ENCODE data around the gene SPG7. TPM values are rescaled to one million over a fixed set of nuclear protein-coding genes. Genes with fewer than 3 reads are reported as not detected.

SPG7 gene
- polyA plus RNA-seq, 2 of the 4 experiments (the other 2 are of a cell fraction) = 53.2 to 73.2 TPM

DNA sequence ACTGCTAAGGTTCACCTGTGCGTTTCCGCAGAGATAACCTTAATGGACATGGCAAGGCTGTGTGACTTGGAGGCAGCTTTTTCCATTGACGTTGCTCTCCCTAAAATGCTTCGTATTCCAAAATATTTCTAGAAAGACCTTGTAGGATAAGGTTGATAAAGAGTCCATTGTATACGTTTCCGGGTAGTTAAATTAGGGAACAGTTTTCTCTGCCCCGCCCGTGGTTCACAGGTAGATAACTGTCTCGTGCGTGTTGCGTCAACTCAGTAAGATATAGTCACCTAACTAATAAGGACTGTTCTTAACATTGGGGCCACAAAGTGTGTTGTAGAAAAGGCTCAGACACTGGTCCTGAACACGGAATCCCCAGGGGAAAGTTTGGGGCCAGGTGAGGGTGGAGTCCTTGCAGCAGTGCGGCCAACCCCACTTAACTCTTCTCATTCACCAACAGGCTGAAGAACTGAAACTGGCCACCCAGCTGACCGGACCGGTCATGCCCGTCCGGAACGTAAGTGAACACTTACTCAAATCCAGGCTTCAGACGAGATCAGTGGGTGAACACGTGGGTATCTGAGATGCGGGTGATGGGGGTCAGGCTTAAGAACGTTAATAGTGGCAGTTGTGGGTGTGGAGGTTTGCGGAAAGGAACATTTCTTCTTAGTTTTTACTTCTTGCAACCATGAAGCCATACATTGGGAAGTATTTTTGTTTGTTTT lies 53.8 kb downstream of the SPG7 start (continued):
- 0 out of 3 replicates have a peak, but pooled peaks have one; percentile 43 for TF ChIP-seq BCL3 (IDR thresholded peaks at IDR 0.05)
- no peak; a peak in 2 of 5 replicates for TF ChIP-seq JUN (IDR thresholded peaks at IDR 0.05)
- TF ChIP-seq CHD4 (IDR thresholded peaks at IDR 0.05; ENCODE audit: borderline replicate concordance) = no peak
- TF ChIP-seq KDM5A (IDR thresholded peaks at IDR 0.05) = no peak
- no peak for TF ChIP-seq GATA3 (IDR thresholded peaks at IDR 0.05; ENCODE audit: borderline replicate concordance)
- TF ChIP-seq, protein P1, sequence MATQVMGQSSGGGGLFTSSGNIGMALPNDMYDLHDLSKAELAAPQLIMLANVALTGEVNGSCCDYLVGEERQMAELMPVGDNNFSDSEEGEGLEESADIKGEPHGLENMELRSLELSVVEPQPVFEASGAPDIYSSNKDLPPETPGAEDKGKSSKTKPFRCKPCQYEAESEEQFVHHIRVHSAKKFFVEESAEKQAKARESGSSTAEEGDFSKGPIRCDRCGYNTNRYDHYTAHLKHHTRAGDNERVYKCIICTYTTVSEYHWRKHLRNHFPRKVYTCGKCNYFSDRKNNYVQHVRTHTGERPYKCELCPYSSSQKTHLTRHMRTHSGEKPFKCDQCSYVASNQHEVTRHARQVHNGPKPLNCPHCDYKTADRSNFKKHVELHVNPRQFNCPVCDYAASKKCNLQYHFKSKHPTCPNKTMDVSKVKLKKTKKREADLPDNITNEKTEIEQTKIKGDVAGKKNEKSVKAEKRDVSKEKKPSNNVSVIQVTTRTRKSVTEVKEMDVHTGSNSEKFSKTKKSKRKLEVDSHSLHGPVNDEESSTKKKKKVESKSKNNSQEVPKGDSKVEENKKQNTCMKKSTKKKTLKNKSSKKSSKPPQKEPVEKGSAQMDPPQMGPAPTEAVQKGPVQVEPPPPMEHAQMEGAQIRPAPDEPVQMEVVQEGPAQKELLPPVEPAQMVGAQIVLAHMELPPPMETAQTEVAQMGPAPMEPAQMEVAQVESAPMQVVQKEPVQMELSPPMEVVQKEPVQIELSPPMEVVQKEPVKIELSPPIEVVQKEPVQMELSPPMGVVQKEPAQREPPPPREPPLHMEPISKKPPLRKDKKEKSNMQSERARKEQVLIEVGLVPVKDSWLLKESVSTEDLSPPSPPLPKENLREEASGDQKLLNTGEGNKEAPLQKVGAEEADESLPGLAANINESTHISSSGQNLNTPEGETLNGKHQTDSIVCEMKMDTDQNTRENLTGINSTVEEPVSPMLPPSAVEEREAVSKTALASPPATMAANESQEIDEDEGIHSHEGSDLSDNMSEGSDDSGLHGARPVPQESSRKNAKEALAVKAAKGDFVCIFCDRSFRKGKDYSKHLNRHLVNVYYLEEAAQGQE (IDR thresholded peaks at IDR 0.05) = no peak
- no peak for TF ChIP-seq POLR2AphosphoS2 (conservative IDR thresholded peaks at IDR 0.05; ENCODE audit: low read length)

DNA sequence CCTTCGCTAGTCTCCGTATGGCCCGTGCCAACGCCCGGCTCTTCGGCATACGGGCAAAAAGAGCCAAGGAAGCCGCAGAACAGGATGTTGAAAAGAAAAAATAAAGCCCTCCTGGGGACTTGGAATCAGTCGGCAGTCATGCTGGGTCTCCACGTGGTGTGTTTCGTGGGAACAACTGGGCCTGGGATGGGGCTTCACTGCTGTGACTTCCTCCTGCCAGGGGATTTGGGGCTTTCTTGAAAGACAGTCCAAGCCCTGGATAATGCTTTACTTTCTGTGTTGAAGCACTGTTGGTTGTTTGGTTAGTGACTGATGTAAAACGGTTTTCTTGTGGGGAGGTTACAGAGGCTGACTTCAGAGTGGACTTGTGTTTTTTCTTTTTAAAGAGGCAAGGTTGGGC lies 54.7 kb downstream of the SPG7 start:
- WGBS (ENCODE audit: missing lambda C conversion rate) = 51% methylated on average over 12 of the region's 12 CpGs
- DNase-seq (ENCODE audit: low read depth in 1 of 2, low spot score in 1 of 2) (no peak), FAIRE-seq (no peak), ATAC-seq (no peak)
- Histone ChIP-seq H3K27ac (peak overlapping the region in 1 of 2 experiments; percentile 96; a peak in 4 of 6 replicates), H3K9me3 (no peaks in the 10 kb centered on the region), H3K4me1 (peaks cover 54% of the 10 kb centered on the region), H3K4me3 (peak overlapping the region; percentile 99), H3K4me2 (peak overlapping the region; percentile 99)
- no peak for TF ChIP-seq BCL3 (IDR thresholded peaks at IDR 0.05)
- no peak for TF ChIP-seq ZC3H11A (IDR thresholded peaks at IDR 0.05)
- no peak for TF ChIP-seq POLR2A (IDR thresholded peaks at IDR 0.05; ENCODE audit: low read length)
- TF ChIP-seq JUNB (IDR thresholded peaks at IDR 0.05) = no peak
- TF ChIP-seq JUN (IDR thresholded peaks at IDR 0.05) = no peak
- TF ChIP-seq FOXS1 (CRISPR knock-in tag; IDR thresholded peaks at IDR 0.05) = no peak
- TF ChIP-seq RAD21 (conservative IDR thresholded peaks at IDR 0.05 in 1 of 2, IDR thresholded peaks at IDR 0.05 in 1 of 2) = no peak
- TF ChIP-seq RCOR1 (IDR thresholded peaks at IDR 0.05; ENCODE audit: low read depth, low read length) = no peak
- no peak for TF ChIP-seq CHD4 (IDR thresholded peaks at IDR 0.05; ENCODE audit: borderline replicate concordance)
- no peak for TF ChIP-seq MAZ (IDR thresholded peaks at IDR 0.05; ENCODE audit: borderline replicate concordance, low read depth, low read length)
- TF ChIP-seq HOXB13 (CRISPR knock-in tag; IDR thresholded peaks at IDR 0.05; ENCODE audit: low read depth) = no peak
- TF ChIP-seq MYC (IDR thresholded peaks at IDR 0.05; ENCODE audit: borderline replicate concordance, low read length) = no peak
- no peak for TF ChIP-seq KDM5A (IDR thresholded peaks at IDR 0.05)
- TF ChIP-seq NFE2L2 (conservative IDR thresholded peaks at IDR 0.05; ENCODE audit: low read length) = no peak
- ChIA-PET POLR2A (interaction anchor here (0.7 kb wide), 1 partner anchor 70 kb away, joined by 3 read pairs; no protein-coding TSS in a partner anchor), CTCF (interaction anchor here (1.4 to 1.5 kb wide), 2 partner anchors 70 to 79 kb away, joined by 3 to 5 read pairs; no protein-coding TSS in a partner anchor)
